Caco-2 (cell line): ENCODE measurements around the gene POLD1. TPM values are rescaled to one million over a fixed set of nuclear protein-coding genes. Genes with fewer than 3 reads are reported as not detected.
"Not testable (repeated sequence)": the region's sequence is repeated elsewhere in the genome, so short reads cannot be mapped to it uniquely, and the experiment has no call there.

Source experiments
- BruUV-seq: library from RNA; stranded (reverse); fragments of 400-500 nt; replicated peaks from 2 replicates; lab custom pipeline; 2021; lab: Mats Ljungman, UMichigan
- CTCF ChIA-PET: fragments of 300-600 bp; sonication (Branson Sonifier 250); formaldehyde crosslinking; loops from one replicate; lab custom pipeline; 2022; ENCODE audit warnings: antibody characterized with exemption; lab: Charles Lee
- POLR2A ChIA-PET: fragments of 300-600 bp; sonication (Branson Sonifier 250); formaldehyde crosslinking; loops from one replicate; lab custom pipeline; 2022; ENCODE audit warnings: antibody characterized with exemption; lab: Charles Lee
- DNase-seq, 2 experiments: peaks; one replicate each; pipeline versions ENCODE4 v3.0.0 to v3.0.0-alpha.2; 2020 to 2022
- H3K27me3 ChIP-seq: replicated peaks from 2 replicates; pipeline ENCODE4 v1.6.0; 2011; ENCODE audit warnings: low read length; ENCODE audit not compliant: control insufficient read depth, insufficient read depth
- H3K36me3 ChIP-seq: 2 replicates; pipeline ENCODE4 v1.5.1; 2011; ENCODE audit warnings: low read length; ENCODE audit not compliant: control insufficient read depth, insufficient read depth
- H3K4me1 ChIP-seq: fragments of 250-450 bp; sonication (Bioruptor Pico); 2 replicates; pipeline ENCODE4 v1.5.1; 2020; ENCODE audit warnings: mild to moderate bottlenecking
- H3K4me3 ChIP-seq: 2 replicates; pipeline ENCODE4 v1.5.1; 2011; ENCODE audit warnings: low read depth, mild to moderate bottlenecking, control low read depth, low read length
- H3K9me3 ChIP-seq: fragments of 250-450 bp; sonication (Bioruptor Pico); 2 replicates; pipeline ENCODE4 v1.5.1; 2020; ENCODE audit warnings: mild to moderate bottlenecking, moderate library complexity
- H3K27ac Mint-ChIP-seq: one replicate; pipeline ENCODE4 v1.8.0; 2022; ENCODE audit warnings: mixed read lengths; ENCODE audit not compliant: unreplicated experiment
- H3K27me3 Mint-ChIP-seq: one replicate; pipeline ENCODE4 v1.8.0; 2022; ENCODE audit warnings: mixed read lengths; ENCODE audit not compliant: insufficient read depth, unreplicated experiment
- H3K36me3 Mint-ChIP-seq: one replicate; pipeline ENCODE4 v1.8.0; 2022; ENCODE audit warnings: mild to moderate bottlenecking, mixed read lengths; ENCODE audit not compliant: insufficient read depth, unreplicated experiment
- H3K4me1 Mint-ChIP-seq: one replicate; pipeline ENCODE4 v1.8.0; 2022; ENCODE audit warnings: low read depth, mixed read lengths; ENCODE audit not compliant: unreplicated experiment
- H3K4me3 Mint-ChIP-seq: one replicate; pipeline ENCODE4 v1.8.0; 2022; ENCODE audit warnings: mild to moderate bottlenecking, moderate library complexity, mixed read lengths; ENCODE audit not compliant: unreplicated experiment
- H3K9me3 Mint-ChIP-seq: one replicate; pipeline ENCODE4 v1.8.0; 2022; ENCODE audit warnings: mixed read lengths; ENCODE audit not compliant: unreplicated experiment
- CTCF ChIP-seq, 2 experiments: fragments of 200-600 bp in 1 of 2; IDR thresholded peaks; 1 replicate in 1 of 2; 2 replicates in 1 of 2; pipeline versions ENCODE4 v1.5.1 to v1.8.0; 2011 to 2022; ENCODE audit warnings: antibody characterized with exemption in 1 of 2, control low read depth in 1 of 2, inconsistent platforms in 1 of 2, low read depth in 1 of 2, low read length in 1 of 2, mild to moderate bottlenecking in 1 of 2, moderate library complexity in 1 of 2; ENCODE audit not compliant: insufficient read depth in 1 of 2, severe bottlenecking in 1 of 2, unreplicated experiment in 1 of 2
- intact Hi-C: fragments of 100-400 bp; cut with micrococcal nuclease; formaldehyde crosslinking; loops from one replicate; pipeline ENCODE4 v1.10.0; 2022; ENCODE audit not compliant: unreplicated experiment
- total RNA-seq: library from RNA; stranded (reverse); gene quantifications from 2 replicates; pipeline ENCODE4 v1.2.3, GENCODE V29; 2022

POLD1 gene
- total RNA-seq, 1 experiment from 2014 or later, result 128 TPM

GRCh38 chr19:50390952-50391351 lies 6.8 kb downstream of the POLD1 start:
- H3K36me3 ChIP-seq, CTCF ChIA-PET, H3K27me3 Mint-ChIP-seq, H3K27ac Mint-ChIP-seq, H3K9me3 Mint-ChIP-seq, H3K4me1 ChIP-seq, H3K9me3 ChIP-seq, DNase-seq, H3K4me3 Mint-ChIP-seq, intact Hi-C loops, POLR2A ChIA-PET, BruUV-seq, H3K4me3 ChIP-seq, H3K27me3 ChIP-seq: not testable (repeated sequence)
- peaks cover 16% of the 10 kb centered on the region for H3K4me1 Mint-ChIP-seq
- peaks cover 66% of the 10 kb centered on the region for H3K36me3 Mint-ChIP-seq

GRCh38 chr19:50392759-50393158 lies 8.6 kb downstream of the POLD1 start:
- Histone ChIP-seq H3K9me3 (no peaks in the 10 kb centered on the region), H3K4me1 (peaks cover 7% of the 10 kb centered on the region; the same call in 1 of the 2 replicates), H3K4me3 (no peak overlapping the region), H3K36me3 (no peaks in the 10 kb centered on the region; the same call in 1 of the 2 replicates), H3K27me3 (no peaks in the 10 kb centered on the region)
- DNase-seq, result no peak
- Mint-ChIP-seq H3K4me3 (no peak overlapping the region), H3K4me1 (peaks cover 19% of the 10 kb centered on the region), H3K27ac (peak overlapping the region; percentile 73), H3K27me3 (no peaks in the 10 kb centered on the region), H3K36me3 (peaks cover 59% of the 10 kb centered on the region), H3K9me3 (no peaks in the 10 kb centered on the region)
- no TSS peak for BruUV-seq
- intact Hi-C loops, result no loop called here
- ChIA-PET POLR2A (no interaction called here), CTCF (no interaction called here)
- TF ChIP-seq CTCF (IDR thresholded peaks at IDR 0.05; ENCODE audit: insufficient read depth in 1 of 2, low read depth in 1 of 2, low read length in 1 of 2, severe bottlenecking in 1 of 2, unreplicated experiment in 1 of 2), result no peak

- no peaks in the 10 kb centered on the region for H3K27me3 Mint-ChIP-seq
- ChIA-PET POLR2A (no interaction called here), CTCF (interaction anchor here (0.7 to 2.1 kb wide), 2 partner anchors 10 to 67 kb away, joined by 3 to 6 read pairs; no protein-coding TSS in a partner anchor)
- no TSS peak for BruUV-seq
- TF ChIP-seq CTCF (IDR thresholded peaks at IDR 0.05; ENCODE audit: insufficient read depth in 1 of 2, low read depth in 1 of 2, low read length in 1 of 2, severe bottlenecking in 1 of 2, unreplicated experiment in 1 of 2), result no peak
- Histone ChIP-seq H3K36me3 (no peaks in the 10 kb centered on the region; the same call in 1 of the 2 replicates), H3K9me3 (no peaks in the 10 kb centered on the region), H3K4me3 (no peak overlapping the region), H3K27me3 (no peaks in the 10 kb centered on the region), H3K4me1 (peaks cover 7% of the 10 kb centered on the region; the same call in 1 of the 2 replicates)
- no peak overlapping the region for H3K4me3 Mint-ChIP-seq
- intact Hi-C loops, result no loop called here
- peaks cover 65% of the 10 kb centered on the region for H3K36me3 Mint-ChIP-seq
- H3K9me3 Mint-ChIP-seq, result no peaks in the 10 kb centered on the region
- no peak for DNase-seq
- H3K27ac Mint-ChIP-seq, result peak overlapping the region; percentile 73
- peaks cover 25% of the 10 kb centered on the region for H3K4me1 Mint-ChIP-seq
Measured at GRCh38 chr19:50393589-50393988, 9.4 kb downstream of the POLD1 start.
